Testis (tissue), 2 donors: Measurements from ENCODE around the gene ADORA1.

ENCODE experiments used
- CTCF ChIP-seq, 3 experiments: fragments of 450-650 bp in 2 of 3; fragments of 200-600 bp in 1 of 3; sonication (generic) in 1 of 3; IDR thresholded peaks; one replicate each; pipeline ENCODE4 v1.5.1; 2016 to 2019; ENCODE audit warnings: antibody characterized with exemption in 3 of 3, mild to moderate bottlenecking in 2 of 3, moderate library complexity in 1 of 3
- POLR2A ChIP-seq: fragments of 450-650 bp; IDR thresholded peaks from one replicate; pipeline ENCODE4 v1.6.1; 2017; ENCODE audit warnings: antibody characterized with exemption, mild to moderate bottlenecking, moderate library complexity

GRCh38 chr1:203139976-203140475 lies 12.5 kb downstream of the ADORA1 start:
- TF ChIP-seq CTCF (IDR thresholded peaks at IDR 0.05), result no peak
- TF ChIP-seq POLR2A, result no peak
